Endodermal cell (in vitro differentiated cells): ENCODE data around the gene SPOCK1. TPM values are rescaled to one million over a fixed set of nuclear protein-coding genes. Genes with fewer than 3 reads are reported as not detected.
"Not testable (repeated sequence)": the region's sequence is repeated elsewhere in the genome, so short reads cannot be mapped to it uniquely, and the experiment has no call there.

Experiments used
- DNase-seq: peaks from one replicate; pipeline ENCODE4 v3.0.0-alpha.2; 2017
- H3K27ac ChIP-seq: 2 replicates; pipeline ENCODE4 v1.5.1; 2013; ENCODE audit warnings: mild to moderate bottlenecking, low read depth, low read length, moderate library complexity
- H3K27me3 ChIP-seq: 2 replicates; pipeline ENCODE4 v1.6.1; 2013; ENCODE audit warnings: mild to moderate bottlenecking, low read length, moderate library complexity; ENCODE audit not compliant: insufficient read depth, control insufficient read depth, poor library complexity, severe bottlenecking
- H3K36me3 ChIP-seq: 2 replicates; pipeline ENCODE4 v1.7.0; 2013; ENCODE audit warnings: mild to moderate bottlenecking, low read length, moderate library complexity; ENCODE audit not compliant: control insufficient read depth, insufficient read depth
- H3K4me1 ChIP-seq: one replicate; pipeline ENCODE4 v1.7.0; 2013; ENCODE audit warnings: low read length; ENCODE audit not compliant: control insufficient read depth, insufficient read depth
- H3K4me3 ChIP-seq: 2 replicates; pipeline ENCODE4 v1.5.1; 2013; ENCODE audit warnings: mild to moderate bottlenecking, low read length, moderate library complexity
- H3K9ac ChIP-seq: 2 replicates; pipeline ENCODE4 v1.6.1; 2013; ENCODE audit warnings: mild to moderate bottlenecking, low read length, moderate library complexity; ENCODE audit not compliant: poor library complexity, severe bottlenecking; ENCODE audit errors: extremely low read depth
- H3K9me3 ChIP-seq: 2 replicates; pipeline ENCODE4 v1.6.1; 2013; ENCODE audit warnings: mild to moderate bottlenecking, low read length, moderate library complexity; ENCODE audit not compliant: control insufficient read depth
- H3K27ac Mint-ChIP-seq: 2 replicates; pipeline ENCODE4 v1.8.0; 2020; ENCODE audit warnings: mixed read lengths
- H3K27me3 Mint-ChIP-seq: 2 replicates; pipeline ENCODE4 v1.8.0; 2021; ENCODE audit warnings: mild to moderate bottlenecking, mixed read lengths; ENCODE audit not compliant: insufficient read depth
- H3K36me3 Mint-ChIP-seq: 2 replicates; pipeline ENCODE4 v1.8.0; 2020; ENCODE audit warnings: low read depth, mixed read lengths
- H3K4me1 Mint-ChIP-seq: 2 replicates; pipeline ENCODE4 v1.8.0; 2020; ENCODE audit warnings: mixed read lengths
- H3K4me3 Mint-ChIP-seq: 2 replicates; pipeline ENCODE4 v1.8.0; 2020; ENCODE audit warnings: mild to moderate bottlenecking, moderate library complexity, mixed read lengths
- H3K9me3 Mint-ChIP-seq: 2 replicates; pipeline ENCODE4 v1.8.0; 2020; ENCODE audit warnings: mild to moderate bottlenecking, mixed read lengths
- WGBS, 2 experiments: methylation state at CpG; one replicate each; pipeline versions ENCODE4 v1.1.5 to v1.1.7; 2013; ENCODE audit warnings: missing lambda C conversion rate in 2 of 2, mixed read lengths in 1 of 2; ENCODE audit not compliant: insufficient coverage in 1 of 2, insufficient read length in 1 of 2; 5-methylcytosine and 5-hydroxymethylcytosine counted together
- total RNA-seq, 2 donors: library from RNA; stranded (reverse); fragmentation: NEBNext Ultra II Directional in 1 of 2; extraction: Animal tissue kit (Norgen Biotek cat#: 25700) in 1 of 2; gene quantifications; 2 replicates in 1 of 2; 3 replicates in 1 of 2; pipeline ENCODE4 v1.2.1, GENCODE V29; 2021
- TF ChIP-seq, protein P1 (sequence below): fragments of 200-600 bp; sonication (generic); conservative IDR thresholded peaks from 2 replicates; pipeline ENCODE4 v1.5.0; 2021; ENCODE audit warnings: antibody characterized with exemption, mild to moderate bottlenecking

Gene SPOCK1
- total RNA-seq, 2 donors from 2014 or later, result 25.8 to 39.8 TPM

DNA sequence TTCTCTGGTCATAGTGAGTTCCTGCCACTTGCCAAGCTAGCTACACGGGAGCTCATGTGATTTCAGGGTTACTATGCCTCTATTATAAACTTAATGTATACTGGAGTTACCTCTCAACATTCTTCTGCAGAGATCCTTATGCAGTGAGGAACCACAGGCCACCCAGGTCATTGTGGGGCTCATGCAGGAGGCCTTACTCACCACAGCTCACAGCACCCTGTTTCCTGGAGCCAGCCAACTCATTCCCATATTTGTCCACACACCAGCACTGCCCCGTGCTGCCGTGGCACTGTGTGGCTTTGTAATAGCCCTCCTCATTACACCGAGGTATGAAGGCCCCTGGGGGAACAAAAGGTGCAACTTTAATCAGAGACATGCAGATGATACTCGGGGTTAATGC is 520.0 kb downstream of the SPOCK1 start:
- Mint-ChIP-seq H3K36me3 (peaks cover 3% of the 10 kb centered on the region), H3K9me3 (no peaks in the 10 kb centered on the region), H3K27me3 (no peaks in the 10 kb centered on the region), H3K4me1 (no peaks in the 10 kb centered on the region), H3K27ac (no peak overlapping the region), H3K4me3 (no peak overlapping the region)
- no peak overlapping the region for H3K9ac ChIP-seq
- no peaks in the 10 kb centered on the region for H3K4me1 ChIP-seq
- no peaks in the 10 kb centered on the region for H3K36me3 ChIP-seq
- H3K4me3 ChIP-seq, result no peak overlapping the region
- no peaks in the 10 kb centered on the region for H3K27me3 ChIP-seq
- TF ChIP-seq, protein P1, sequence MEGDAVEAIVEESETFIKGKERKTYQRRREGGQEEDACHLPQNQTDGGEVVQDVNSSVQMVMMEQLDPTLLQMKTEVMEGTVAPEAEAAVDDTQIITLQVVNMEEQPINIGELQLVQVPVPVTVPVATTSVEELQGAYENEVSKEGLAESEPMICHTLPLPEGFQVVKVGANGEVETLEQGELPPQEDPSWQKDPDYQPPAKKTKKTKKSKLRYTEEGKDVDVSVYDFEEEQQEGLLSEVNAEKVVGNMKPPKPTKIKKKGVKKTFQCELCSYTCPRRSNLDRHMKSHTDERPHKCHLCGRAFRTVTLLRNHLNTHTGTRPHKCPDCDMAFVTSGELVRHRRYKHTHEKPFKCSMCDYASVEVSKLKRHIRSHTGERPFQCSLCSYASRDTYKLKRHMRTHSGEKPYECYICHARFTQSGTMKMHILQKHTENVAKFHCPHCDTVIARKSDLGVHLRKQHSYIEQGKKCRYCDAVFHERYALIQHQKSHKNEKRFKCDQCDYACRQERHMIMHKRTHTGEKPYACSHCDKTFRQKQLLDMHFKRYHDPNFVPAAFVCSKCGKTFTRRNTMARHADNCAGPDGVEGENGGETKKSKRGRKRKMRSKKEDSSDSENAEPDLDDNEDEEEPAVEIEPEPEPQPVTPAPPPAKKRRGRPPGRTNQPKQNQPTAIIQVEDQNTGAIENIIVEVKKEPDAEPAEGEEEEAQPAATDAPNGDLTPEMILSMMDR, result no peak
- no peak overlapping the region for H3K27ac ChIP-seq
- no peak for DNase-seq
- 80 to 89% methylated on average over 2 to 5 of the region's 5 CpGs for WGBS, 2 experiments
- H3K9me3 ChIP-seq, result no peaks in the 10 kb centered on the region

DNA sequence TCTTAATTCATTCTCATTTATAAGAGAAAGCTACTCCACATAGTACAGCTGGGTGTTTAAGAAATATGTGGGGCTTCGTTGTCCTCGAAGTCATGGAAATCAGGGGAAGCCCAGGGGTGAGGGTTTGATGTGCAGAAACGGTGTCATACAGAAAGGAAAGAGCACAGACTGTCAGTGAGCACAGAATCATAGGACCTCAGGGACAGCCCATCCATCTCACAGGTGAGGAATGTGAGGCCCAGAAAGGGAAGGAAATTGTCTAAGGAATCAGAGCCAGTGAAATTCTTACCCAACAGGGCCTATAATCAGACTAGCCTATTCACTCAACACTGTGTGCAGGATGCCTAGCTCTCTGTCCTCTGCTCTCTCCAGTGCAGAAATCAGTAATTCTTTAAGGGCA is 535.6 kb downstream of the SPOCK1 start:
- Histone ChIP-seq H3K27ac (no peak overlapping the region), H3K9me3 (no peaks in the 10 kb centered on the region), H3K36me3 (no peaks in the 10 kb centered on the region), H3K4me1 (no peaks in the 10 kb centered on the region), H3K9ac (no peak overlapping the region), H3K27me3 (no peaks in the 10 kb centered on the region), H3K4me3 (no peak overlapping the region)
- WGBS, 2 experiments, result 87 to 100% methylated on average over 1 to 3 of the region's 3 CpGs
- Mint-ChIP-seq H3K9me3 (peaks cover 5% of the 10 kb centered on the region), H3K27me3 (no peaks in the 10 kb centered on the region), H3K36me3 (no peaks in the 10 kb centered on the region), H3K4me3 (no peak overlapping the region), H3K4me1 (no peaks in the 10 kb centered on the region), H3K27ac (no peak overlapping the region)
- no peak for DNase-seq
- TF ChIP-seq, protein P1, result no peak

- H3K4me1 ChIP-seq, result peaks cover 10% of the 10 kb centered on the region
- no peak overlapping the region for H3K4me3 ChIP-seq
- no peak for DNase-seq
- no peaks in the 10 kb centered on the region for H3K36me3 ChIP-seq
- no peak overlapping the region for H3K9ac ChIP-seq
- no peak overlapping the region for H3K27ac Mint-ChIP-seq
- no peaks in the 10 kb centered on the region for H3K27me3 Mint-ChIP-seq
- H3K27me3 ChIP-seq, result no peaks in the 10 kb centered on the region
- peaks cover 14% of the 10 kb centered on the region for H3K4me1 Mint-ChIP-seq
- no peaks in the 10 kb centered on the region for H3K9me3 ChIP-seq
- H3K4me3 Mint-ChIP-seq, result no peak overlapping the region
- TF ChIP-seq, protein P1, result no peak
- peaks cover 10% of the 10 kb centered on the region for H3K9me3 Mint-ChIP-seq
- 80 to 90% methylated on average over 1 to 2 of the region's 2 CpGs for WGBS, 2 experiments
- no peak overlapping the region for H3K27ac ChIP-seq
- H3K36me3 Mint-ChIP-seq, result no peaks in the 10 kb centered on the region
These were observed 541.7 kb downstream of the SPOCK1 start for GRCh38 chr5:136957428-136957827.

DNA sequence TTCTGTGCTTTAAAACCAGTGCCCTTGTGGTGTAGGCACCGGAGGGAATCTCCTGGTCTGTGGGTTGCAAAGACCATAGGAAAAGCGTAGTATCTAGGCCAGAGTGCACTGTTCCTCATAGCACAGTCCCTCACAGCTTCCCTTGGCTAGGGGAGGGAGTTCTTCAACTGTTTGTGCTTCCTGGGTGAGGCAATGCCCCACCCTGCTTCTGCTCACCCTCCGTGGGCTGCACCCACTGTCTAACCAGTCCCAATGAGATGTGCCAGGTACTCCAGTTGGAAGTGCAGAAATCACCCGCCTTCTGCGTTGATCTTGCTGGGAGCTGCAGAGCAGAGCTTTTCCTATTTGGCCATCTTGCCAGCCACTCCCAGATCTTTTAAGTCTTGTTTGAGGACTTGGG is 545.0 kb downstream of the SPOCK1 start:
- H3K27ac Mint-ChIP-seq, H3K27ac ChIP-seq, H3K9ac ChIP-seq, H3K36me3 Mint-ChIP-seq, H3K27me3 Mint-ChIP-seq, H3K4me3 ChIP-seq, H3K4me1 ChIP-seq, DNase-seq, H3K36me3 ChIP-seq, H3K27me3 ChIP-seq, H3K9me3 ChIP-seq, H3K4me3 Mint-ChIP-seq: not testable (repeated sequence)
- peaks cover 14% of the 10 kb centered on the region for H3K4me1 Mint-ChIP-seq
- WGBS, 2 experiments, result 86 to 100% methylated on average over 1 to 5 of the region's 5 CpGs
- peaks cover 33% of the 10 kb centered on the region for H3K9me3 Mint-ChIP-seq

DNA sequence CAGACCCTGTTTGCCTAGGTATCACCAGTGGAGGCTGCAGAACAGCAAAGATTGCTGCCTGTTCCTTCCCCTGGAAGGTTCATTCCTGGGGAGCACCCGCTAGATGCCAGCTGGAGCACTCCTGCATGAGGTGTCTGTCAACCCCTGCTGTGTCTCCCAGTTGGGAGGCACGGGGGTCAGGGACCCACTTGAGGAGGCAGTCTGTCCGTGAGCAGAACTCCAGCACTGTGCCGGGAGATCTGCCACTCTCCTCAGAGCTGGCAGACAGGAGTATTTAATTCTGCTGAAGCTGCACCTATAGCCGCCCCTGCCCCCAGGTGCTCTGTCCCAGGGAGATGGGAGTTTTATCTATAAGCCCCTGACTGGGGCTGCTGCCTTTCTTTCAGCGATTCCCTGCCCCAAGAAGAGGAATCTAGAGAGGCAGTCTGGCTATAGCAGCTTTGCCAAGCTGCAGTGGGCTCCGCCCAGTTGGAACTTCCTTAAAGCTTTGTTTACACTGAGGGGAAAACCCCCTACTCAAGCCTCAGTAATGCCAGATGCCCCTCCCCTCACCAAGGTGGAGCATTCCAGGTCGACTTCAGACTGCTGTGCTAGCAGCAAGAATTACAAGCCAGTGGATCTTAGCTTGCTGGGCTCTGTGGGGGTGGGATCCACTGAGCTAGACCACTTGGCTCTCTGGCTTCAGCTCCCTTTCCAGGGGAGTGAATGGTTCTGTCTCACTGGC is 545.6 kb downstream of the SPOCK1 start:
- H3K4me3 ChIP-seq, H3K27ac Mint-ChIP-seq, H3K4me1 ChIP-seq, H3K27me3 ChIP-seq, H3K4me3 Mint-ChIP-seq, H3K9ac ChIP-seq, H3K27me3 Mint-ChIP-seq, H3K36me3 Mint-ChIP-seq, H3K9me3 ChIP-seq, H3K27ac ChIP-seq, H3K36me3 ChIP-seq: not testable (repeated sequence)
- Mint-ChIP-seq H3K9me3 (peaks cover 39% of the 10 kb centered on the region), H3K4me1 (peaks cover 14% of the 10 kb centered on the region)
- 56 to 58% methylated on average over 4 to 8 of the region's 8 CpGs for WGBS, 2 experiments
- peak; percentile 88 for DNase-seq
